Keratinocyte (primary cell): ENCODE data around the gene CPNE9. TPM values are rescaled to one million over a fixed set of nuclear protein-coding genes. Genes with fewer than 3 reads are reported as not detected.

Experiments
- DNase-seq: peaks from one replicate; pipeline ENCODE4 v3.0.0-alpha.2; 2011; ENCODE audit warnings: low read depth, missing footprints, low spot score
- FAIRE-seq: peaks from 2 replicates; lab custom pipeline; 2011; peaks lifted over from hg19 to GRCh38; lab: Jason Lieb, UNC
- H2AFZ ChIP-seq: 2 replicates; pipeline ENCODE4 v1.6.0; 2012; ENCODE audit warnings: low read length, control low read depth, inconsistent platforms; ENCODE audit not compliant: control insufficient read depth
- H3K27ac ChIP-seq: 2 replicates; pipeline ENCODE4 v1.5.1; 2011; ENCODE audit warnings: low read length; ENCODE audit not compliant: control insufficient read depth, insufficient read depth
- H3K27me3 ChIP-seq: 3 replicates; pipeline ENCODE4 v1.6.0; 2011; ENCODE audit warnings: low read length; ENCODE audit not compliant: control insufficient read depth, insufficient read depth; ENCODE audit errors: extremely low read depth
- H3K36me3 ChIP-seq, 2 experiments: 2 replicates in 1 of 2; 3 replicates in 1 of 2; pipeline ENCODE4 v1.5.1; 2011; ENCODE audit warnings: low read length in 2 of 2, mild to moderate bottlenecking in 1 of 2; ENCODE audit not compliant: control insufficient read depth in 2 of 2, insufficient read depth in 2 of 2; ENCODE audit errors: extremely low read depth in 1 of 2
- H3K4me1 ChIP-seq: 3 replicates; pipeline ENCODE4 v1.5.1; 2011; ENCODE audit warnings: low read length; ENCODE audit not compliant: control insufficient read depth, insufficient read depth; ENCODE audit errors: extremely low read depth
- H3K4me2 ChIP-seq: 3 replicates; pipeline ENCODE4 v1.6.0; 2011; ENCODE audit warnings: low read depth, low read length; ENCODE audit not compliant: control insufficient read depth, insufficient read depth; ENCODE audit errors: extremely low read depth
- H3K4me3 ChIP-seq, 3 experiments: fragments of 200-600 bp in 1 of 3; sonication (generic) in 1 of 3; 2 replicates in 2 of 3; 3 replicates in 1 of 3; pipeline ENCODE4 v1.5.1; 2011 to 2016; ENCODE audit warnings: low read length in 3 of 3, mild to moderate bottlenecking in 3 of 3, control low read depth in 2 of 3, inconsistent platforms in 1 of 3, low read depth in 1 of 3, mixed read lengths in 1 of 3, mixed run types in 1 of 3, moderate library complexity in 1 of 3; ENCODE audit not compliant: control insufficient read depth in 2 of 3, insufficient read depth in 2 of 3; ENCODE audit errors: extremely low read depth in 1 of 3
- H3K79me2 ChIP-seq: 2 replicates; pipeline ENCODE4 v1.6.0; 2012; ENCODE audit warnings: low read length; ENCODE audit not compliant: control insufficient read depth, insufficient read depth
- H3K9ac ChIP-seq: 3 replicates; pipeline ENCODE4 v1.6.0; 2011; ENCODE audit warnings: low read length; ENCODE audit not compliant: control insufficient read depth, insufficient read depth; ENCODE audit errors: extremely low read depth
- H3K9me1 ChIP-seq: 3 replicates; pipeline ENCODE4 v1.6.0; 2011; ENCODE audit warnings: low read length; ENCODE audit not compliant: control insufficient read depth, insufficient read depth; ENCODE audit errors: extremely low read depth
- H3K9me3 ChIP-seq: 2 replicates; pipeline ENCODE4 v1.5.1; 2012; ENCODE audit warnings: low read depth, low read length; ENCODE audit not compliant: control insufficient read depth
- H4K20me1 ChIP-seq: 3 replicates; pipeline ENCODE4 v1.6.0; 2011; ENCODE audit warnings: low read length; ENCODE audit not compliant: control insufficient read depth, insufficient read depth; ENCODE audit errors: extremely low read depth
- EZH2 ChIP-seq: IDR thresholded peaks from one replicate; pipeline ENCODE4 v1.6.1; 2012; ENCODE audit warnings: inconsistent platforms, mild to moderate bottlenecking, low read length, moderate library complexity
- dilution Hi-C: fragments of 300-500 bp; cut with MboI; formaldehyde crosslinking; loops from one replicate; pipeline ENCODE4 v1.7.0; 2020; ENCODE audit warnings: low sequenced_read_pairs; ENCODE audit not compliant: extremely low pct_ligation_motif_present
- polyA plus RNA-seq, 5 experiments: library from polyadenylated mRNA; depleted of rRNA in 3 of 5; stranded (reverse) in 3 of 5; stranded (forward) in 1 of 5; unstranded in 1 of 5; fragments of >200 nt; gene quantifications; 1 replicate in 1 of 5; 2 replicates in 3 of 5; 3 replicates in 1 of 5; pipeline versions ENCODE4 v1.2.1 to v1.2.3, GENCODE V29; 2011 to 2012; ENCODE audit warnings: missing spikeins in 2 of 5, low read depth in 1 of 5, low replicate concordance in 1 of 5
- TF ChIP-seq, protein P1 (sequence below), 3 experiments: IDR thresholded peaks in 1 of 3; conservative IDR thresholded peaks in 1 of 3; optimal IDR thresholded peaks in 1 of 3; 2 replicates in 2 of 3; 3 replicates in 1 of 3; pipeline versions ENCODE3 to v1.5.1; 2011; ENCODE audit warnings: low read length in 3 of 3, mild to moderate bottlenecking in 3 of 3, moderate library complexity in 2 of 3, control low read depth in 1 of 3, inconsistent platforms in 1 of 3; ENCODE audit not compliant: insufficient read depth in 2 of 3; ENCODE audit errors: extremely low read depth in 1 of 3

CPNE9 gene
- polyA plus RNA-seq, 1 donor (not counting 4 experiments of a cell fraction or from before 2014, with no cell fraction given): not detected

DNA sequence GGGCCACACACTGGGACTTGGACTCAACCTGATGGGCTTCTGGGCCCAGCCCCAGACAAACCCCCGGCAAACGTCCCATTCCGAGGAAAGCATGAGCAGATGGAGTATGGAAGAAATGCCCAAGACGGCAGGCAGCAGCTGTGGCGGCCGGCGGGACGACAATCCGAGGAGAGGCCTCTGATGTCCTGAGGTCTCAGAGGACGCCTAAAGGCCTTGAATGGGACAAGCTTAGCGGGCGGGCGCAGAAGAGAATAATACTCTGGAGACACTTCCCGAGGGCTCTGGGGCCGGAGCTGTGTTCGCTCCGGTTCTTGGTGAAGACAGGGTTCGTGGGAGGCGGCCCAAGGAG lies 45.6 kb downstream of the CPNE9 start:
- TF ChIP-seq EZH2: no peak
- TF ChIP-seq, protein P1, sequence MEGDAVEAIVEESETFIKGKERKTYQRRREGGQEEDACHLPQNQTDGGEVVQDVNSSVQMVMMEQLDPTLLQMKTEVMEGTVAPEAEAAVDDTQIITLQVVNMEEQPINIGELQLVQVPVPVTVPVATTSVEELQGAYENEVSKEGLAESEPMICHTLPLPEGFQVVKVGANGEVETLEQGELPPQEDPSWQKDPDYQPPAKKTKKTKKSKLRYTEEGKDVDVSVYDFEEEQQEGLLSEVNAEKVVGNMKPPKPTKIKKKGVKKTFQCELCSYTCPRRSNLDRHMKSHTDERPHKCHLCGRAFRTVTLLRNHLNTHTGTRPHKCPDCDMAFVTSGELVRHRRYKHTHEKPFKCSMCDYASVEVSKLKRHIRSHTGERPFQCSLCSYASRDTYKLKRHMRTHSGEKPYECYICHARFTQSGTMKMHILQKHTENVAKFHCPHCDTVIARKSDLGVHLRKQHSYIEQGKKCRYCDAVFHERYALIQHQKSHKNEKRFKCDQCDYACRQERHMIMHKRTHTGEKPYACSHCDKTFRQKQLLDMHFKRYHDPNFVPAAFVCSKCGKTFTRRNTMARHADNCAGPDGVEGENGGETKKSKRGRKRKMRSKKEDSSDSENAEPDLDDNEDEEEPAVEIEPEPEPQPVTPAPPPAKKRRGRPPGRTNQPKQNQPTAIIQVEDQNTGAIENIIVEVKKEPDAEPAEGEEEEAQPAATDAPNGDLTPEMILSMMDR (optimal IDR thresholded peaks at IDR 0.05 in 1 of 3, IDR thresholded peaks at IDR 0.05 in 1 of 3, conservative IDR thresholded peaks at IDR 0.05 in 1 of 3; ENCODE audit: extremely low read depth in 1 of 3, insufficient read depth in 2 of 3, low read length in 3 of 3): no peak
- FAIRE-seq: no peak
- dilution Hi-C loops: no loop called here

DNA sequence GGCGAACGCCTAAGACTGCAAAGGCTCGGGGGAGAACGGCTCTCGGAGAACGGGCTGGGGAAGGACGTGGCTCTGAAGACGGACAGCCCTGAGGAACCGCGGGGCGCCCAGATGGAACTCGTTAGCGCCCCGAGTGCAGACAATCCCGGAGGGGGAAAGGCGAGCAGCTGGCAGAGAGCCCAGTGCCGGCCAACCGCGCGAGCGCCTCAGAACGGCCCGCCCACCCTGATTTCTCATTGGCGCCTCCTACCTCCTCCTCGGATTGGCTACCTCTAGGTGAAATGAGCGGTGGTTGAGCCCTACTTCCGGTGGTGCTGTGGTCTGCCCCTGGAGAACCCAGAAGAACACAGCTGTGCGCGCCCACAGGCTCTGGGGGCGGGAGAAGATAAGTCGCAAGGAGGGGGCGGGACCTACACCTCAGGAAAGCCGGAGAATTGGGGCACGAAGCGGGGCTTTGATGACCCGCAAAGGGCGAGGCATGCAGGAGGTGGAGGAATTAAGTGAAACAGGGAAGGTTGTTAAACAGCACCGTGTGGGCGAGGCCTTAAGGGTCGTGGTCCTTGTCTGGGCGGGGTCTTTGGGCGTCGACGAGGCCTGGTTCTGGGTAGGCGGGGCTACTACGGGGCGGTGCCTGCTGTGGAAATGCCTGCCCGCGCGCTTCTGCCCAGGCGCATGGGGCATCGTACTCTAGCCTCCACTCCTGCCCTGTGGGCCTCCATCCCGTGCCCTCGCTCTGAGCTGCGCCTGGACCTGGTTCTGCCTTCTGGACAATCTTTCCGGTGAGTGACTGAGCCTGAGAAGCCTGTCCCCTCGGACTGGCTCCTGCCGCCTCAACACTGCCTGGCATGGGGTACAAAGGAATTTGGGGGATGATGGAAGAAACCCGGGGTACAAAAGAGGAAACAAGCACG lies 46.3 kb downstream of the CPNE9 start, which contains the start of gene OGG1:
Gene OGG1 (plus strand): TSS at position 308 of the 911 bp plus-strand sequence. CDS start 335 bp downstream, at position 643.
- peak within 1 kb of the TSS; percentile 89 for H3K4me2 ChIP-seq
- no peaks in the 10 kb centered on the region for H3K27me3 ChIP-seq
- dilution Hi-C loops: no loop called here
- no peaks in the 10 kb centered on the region for H3K9me1 ChIP-seq
- H3K27ac ChIP-seq: peak within 1 kb of the TSS; percentile 61
- H3K9ac ChIP-seq: peak within 1 kb of the TSS; percentile 73
- H3K36me3 ChIP-seq: peaks cover 15 to 24% of the 10 kb centered on the region in 2 experiments
- H3K4me1 ChIP-seq: peaks cover 21% of the 10 kb centered on the region
- peaks cover 4% of the 10 kb centered on the region for H3K79me2 ChIP-seq
- peak within 1 kb of the TSS; percentile 94 for H2AFZ ChIP-seq
- H3K4me3 ChIP-seq: peak within 1 kb of the TSS; percentile 55 to 85 (median 82)
- FAIRE-seq: no peak
- H3K9me3 ChIP-seq: no peaks in the 10 kb centered on the region
- H4K20me1 ChIP-seq: no peaks in the 10 kb centered on the region
- TF ChIP-seq, protein P1 (optimal IDR thresholded peaks at IDR 0.05 in 1 of 3, IDR thresholded peaks at IDR 0.05 in 1 of 3, conservative IDR thresholded peaks at IDR 0.05 in 1 of 3; ENCODE audit: extremely low read depth in 1 of 3, insufficient read depth in 2 of 3, low read length in 3 of 3): no peak
- TF ChIP-seq EZH2: no peak
- peak; percentile 88 for DNase-seq

More for the DNA sequence above, 45.6 kb downstream of the CPNE9 start:
- Histone ChIP-seq H3K9ac (peak overlapping the region; percentile 73), H3K9me3 (no peaks in the 10 kb centered on the region), H2AFZ (peak overlapping the region; percentile 94), H4K20me1 (no peaks in the 10 kb centered on the region), H3K27me3 (no peaks in the 10 kb centered on the region), H3K9me1 (no peaks in the 10 kb centered on the region), H3K4me2 (peak overlapping the region; percentile 89), H3K4me1 (peaks cover 15% of the 10 kb centered on the region), H3K36me3 (peaks cover 22 to 30% of the 10 kb centered on the region in 2 experiments), H3K79me2 (peaks cover 4% of the 10 kb centered on the region), H3K4me3 (peak overlapping the region; percentile 55 to 85 (median 82)), H3K27ac (peak overlapping the region; percentile 61)
- DNase-seq: no peak
